ENCODE results near the gene OR14I1. TPM values are rescaled to one million over a fixed set of nuclear protein-coding genes. Genes with fewer than 3 reads are reported as not detected.
"Not testable (repeated sequence)": the region's sequence is repeated elsewhere in the genome, so short reads cannot be mapped to it uniquely, and the experiment has no call there.

Gene OR14I1
- total RNA-seq, 3 donors from 2014 or later (not counting 1 experiment from before 2014, with no cell fraction given), result not detected

DNA sequence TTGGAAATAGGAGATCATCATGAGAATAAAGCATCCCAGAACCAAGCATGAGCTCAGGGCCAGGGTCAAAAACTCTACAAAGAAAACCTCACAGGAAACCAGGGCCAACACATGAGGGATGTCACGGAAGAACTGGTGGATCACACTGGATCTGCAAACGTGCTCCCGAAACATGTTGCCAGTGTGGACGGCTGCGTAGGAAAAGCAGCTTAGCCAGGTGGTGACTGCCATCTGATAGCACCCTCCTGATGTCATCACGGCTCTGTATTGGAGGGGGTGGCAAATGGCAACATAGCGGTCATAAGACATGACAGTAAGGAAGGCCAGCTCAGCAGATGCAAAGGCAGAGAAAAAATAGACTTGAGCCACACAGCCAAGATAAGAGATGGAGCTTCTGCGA lies 20.9 kb downstream of the OR14I1 start:
- 87% methylated on average over 8 of the region's 8 CpGs for WGBS (ENCODE audit: insufficient coverage)
- TF ChIP-seq, protein P1, sequence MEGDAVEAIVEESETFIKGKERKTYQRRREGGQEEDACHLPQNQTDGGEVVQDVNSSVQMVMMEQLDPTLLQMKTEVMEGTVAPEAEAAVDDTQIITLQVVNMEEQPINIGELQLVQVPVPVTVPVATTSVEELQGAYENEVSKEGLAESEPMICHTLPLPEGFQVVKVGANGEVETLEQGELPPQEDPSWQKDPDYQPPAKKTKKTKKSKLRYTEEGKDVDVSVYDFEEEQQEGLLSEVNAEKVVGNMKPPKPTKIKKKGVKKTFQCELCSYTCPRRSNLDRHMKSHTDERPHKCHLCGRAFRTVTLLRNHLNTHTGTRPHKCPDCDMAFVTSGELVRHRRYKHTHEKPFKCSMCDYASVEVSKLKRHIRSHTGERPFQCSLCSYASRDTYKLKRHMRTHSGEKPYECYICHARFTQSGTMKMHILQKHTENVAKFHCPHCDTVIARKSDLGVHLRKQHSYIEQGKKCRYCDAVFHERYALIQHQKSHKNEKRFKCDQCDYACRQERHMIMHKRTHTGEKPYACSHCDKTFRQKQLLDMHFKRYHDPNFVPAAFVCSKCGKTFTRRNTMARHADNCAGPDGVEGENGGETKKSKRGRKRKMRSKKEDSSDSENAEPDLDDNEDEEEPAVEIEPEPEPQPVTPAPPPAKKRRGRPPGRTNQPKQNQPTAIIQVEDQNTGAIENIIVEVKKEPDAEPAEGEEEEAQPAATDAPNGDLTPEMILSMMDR (IDR thresholded peaks at IDR 0.05), result no peak

DNA sequence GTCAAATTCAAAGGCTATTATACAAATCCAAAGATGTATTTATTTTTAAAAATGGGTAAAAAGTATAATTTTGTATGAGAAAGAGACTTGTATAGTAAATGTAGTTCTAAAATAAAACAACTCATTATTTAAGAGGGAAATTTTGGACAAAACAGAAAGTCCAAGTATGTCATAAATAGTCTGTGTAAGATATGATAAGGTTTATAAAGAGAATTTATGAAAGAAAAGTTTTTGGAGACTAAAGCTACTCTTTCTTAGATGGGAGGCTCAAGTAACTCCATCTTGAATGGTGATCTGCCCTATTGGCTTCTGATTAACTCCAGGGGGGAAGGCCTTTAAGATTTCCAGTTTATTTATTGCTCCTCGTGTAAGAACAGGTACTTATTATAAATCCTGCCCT lies 32.6 kb downstream of the OR14I1 start:
- no peaks in the 10 kb centered on the region for H3K36me3 Mint-ChIP-seq
- no peaks in the 10 kb centered on the region for H3K27me3 ChIP-seq (ENCODE audit: control insufficient read depth, insufficient read depth, low read length)
- no peaks in the 10 kb centered on the region for H3K9me3 Mint-ChIP-seq
- no peaks in the 10 kb centered on the region for H3K9me3 ChIP-seq (ENCODE audit: control insufficient read depth, insufficient read depth, low read length)
- no peak overlapping the region for H3K27ac ChIP-seq (ENCODE audit: low read length)
- no CpG with 5 or more reads among the region's 1 CpG for WGBS (ENCODE audit: insufficient coverage)
- H3K4me1 ChIP-seq (ENCODE audit: control insufficient read depth, insufficient read depth, low read length), result no peaks in the 10 kb centered on the region
- no peak overlapping the region for H3K27ac Mint-ChIP-seq
- H3K4me3 Mint-ChIP-seq, result no peak overlapping the region
- no peak for ATAC-seq
- intact Hi-C loops (cut with micrococcal nuclease), result no loop called here
- TF ChIP-seq, protein P1 (IDR thresholded peaks at IDR 0.05), result no peak
- DNase-seq, result no peak
- H3K27me3 Mint-ChIP-seq (ENCODE audit: low read depth in 2 of 2), result peaks cover 0 to 4% of the 10 kb centered on the region in 2 donors
- H3K4me3 ChIP-seq (ENCODE audit: low read length), result no peak overlapping the region
- H3K4me1 Mint-ChIP-seq, result no peaks in the 10 kb centered on the region
- no peaks in the 10 kb centered on the region for H3K36me3 ChIP-seq (ENCODE audit: control insufficient read depth, insufficient read depth, low read length)

More for the DNA sequence above, 20.9 kb downstream of the OR14I1 start:
- Histone ChIP-seq H3K4me3 (ENCODE audit: low read length) (no peak overlapping the region), H3K4me1 (ENCODE audit: control insufficient read depth, insufficient read depth, low read length) (no peaks in the 10 kb centered on the region), H3K36me3 (ENCODE audit: control insufficient read depth, insufficient read depth, low read length) (no peaks in the 10 kb centered on the region), H3K9me3 (ENCODE audit: control insufficient read depth, insufficient read depth, low read length) (no peaks in the 10 kb centered on the region), H3K27me3 (ENCODE audit: control insufficient read depth, insufficient read depth, low read length) (no peaks in the 10 kb centered on the region), H3K27ac (ENCODE audit: low read length) (no peak overlapping the region)
- no peak overlapping the region for H3K27ac Mint-ChIP-seq
- DNase-seq, result no peak
- no peaks in the 10 kb centered on the region for H3K36me3 Mint-ChIP-seq
- intact Hi-C loops (cut with micrococcal nuclease), result no loop called here
- no peaks in the 10 kb centered on the region for H3K9me3 Mint-ChIP-seq
- H3K4me1 Mint-ChIP-seq, result no peaks in the 10 kb centered on the region
- no peak for ATAC-seq
- H3K4me3 Mint-ChIP-seq, result no peak overlapping the region
- peaks cover 0 to 3% of the 10 kb centered on the region in 2 donors for H3K27me3 Mint-ChIP-seq (ENCODE audit: low read depth in 2 of 2)

DNA sequence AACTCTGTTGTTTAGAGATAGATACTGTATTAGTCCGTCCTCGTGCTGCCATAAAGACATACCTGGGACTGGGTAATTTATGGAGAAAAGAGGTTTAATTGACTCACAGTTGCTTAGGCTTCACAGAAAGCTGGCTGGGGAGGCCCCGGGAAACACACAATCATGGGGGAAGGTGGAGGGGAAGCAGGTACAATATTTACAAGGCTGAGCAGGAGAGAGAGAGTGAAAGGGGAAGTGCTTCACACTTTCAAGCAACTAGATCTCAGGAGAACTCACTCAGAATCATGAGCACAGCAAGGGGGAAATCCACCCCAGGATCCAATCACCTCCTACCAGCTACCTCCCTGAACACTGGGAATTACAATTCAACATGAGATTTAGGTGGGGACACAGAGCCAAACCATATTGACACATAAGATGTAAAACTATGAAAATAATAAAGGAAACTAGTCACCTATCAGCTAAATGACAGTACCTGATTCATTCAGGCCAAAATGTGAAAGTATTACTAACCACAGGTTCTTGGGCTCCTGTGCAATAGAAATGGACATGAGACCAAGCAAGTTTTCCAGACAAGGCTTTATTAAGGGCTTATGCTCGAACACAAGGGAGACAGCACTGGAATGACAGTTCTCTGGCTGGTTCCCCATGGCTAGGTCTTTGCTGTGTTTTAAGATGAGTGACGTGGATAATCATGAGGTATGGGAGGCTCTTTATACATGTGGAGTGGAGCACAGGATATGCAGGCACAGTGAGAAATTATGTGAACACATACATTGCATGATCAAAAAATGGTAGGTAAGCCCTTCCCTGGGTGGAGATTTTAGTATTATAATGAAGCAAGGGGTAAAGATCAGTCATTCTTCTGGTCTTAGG lies 38.9 kb downstream of the OR14I1 start:
- H3K36me3 Mint-ChIP-seq; H3K9me3 Mint-ChIP-seq; ATAC-seq; H3K27me3 Mint-ChIP-seq (ENCODE audit: low read depth in 2 of 2); H3K4me1 ChIP-seq (ENCODE audit: control insufficient read depth, insufficient read depth, low read length); intact Hi-C loops (cut with micrococcal nuclease); H3K27me3 ChIP-seq (ENCODE audit: control insufficient read depth, insufficient read depth, low read length); H3K4me1 Mint-ChIP-seq; H3K27ac Mint-ChIP-seq; H3K4me3 ChIP-seq (ENCODE audit: low read length); H3K36me3 ChIP-seq (ENCODE audit: control insufficient read depth, insufficient read depth, low read length); DNase-seq; H3K9me3 ChIP-seq (ENCODE audit: control insufficient read depth, insufficient read depth, low read length); H3K4me3 Mint-ChIP-seq: not testable (repeated sequence)
- WGBS (ENCODE audit: insufficient coverage), result 48% methylated on average over 5 of the region's 5 CpGs
- peak overlapping the region; percentile 50 for H3K27ac ChIP-seq (ENCODE audit: low read length)

DNA sequence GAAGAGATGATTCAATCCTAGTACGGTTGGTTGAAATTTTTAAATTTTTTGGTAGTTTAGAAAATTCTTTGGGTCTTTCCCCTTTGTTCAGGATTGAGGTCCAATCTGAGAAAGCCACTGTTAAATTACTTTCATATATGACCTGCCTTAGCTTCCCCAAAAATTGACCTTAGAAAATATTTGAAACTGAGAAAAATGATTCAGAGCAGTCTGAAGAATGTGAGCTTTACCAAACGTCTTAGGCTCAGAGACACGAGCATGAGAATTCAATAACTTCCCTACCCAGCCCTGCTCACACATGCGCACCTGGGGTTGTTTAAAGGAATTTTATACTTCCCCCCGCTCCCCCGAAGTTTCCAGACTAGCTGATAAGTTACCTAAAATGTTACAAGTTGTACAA lies 45.8 kb downstream of the OR14I1 start:
- H3K36me3 ChIP-seq (ENCODE audit: control insufficient read depth, insufficient read depth, low read length); intact Hi-C loops (cut with micrococcal nuclease); H3K36me3 Mint-ChIP-seq; H3K4me1 Mint-ChIP-seq; ATAC-seq; H3K27ac Mint-ChIP-seq; H3K4me3 ChIP-seq (ENCODE audit: low read length); H3K27ac ChIP-seq (ENCODE audit: low read length); H3K9me3 ChIP-seq (ENCODE audit: control insufficient read depth, insufficient read depth, low read length); H3K9me3 Mint-ChIP-seq; H3K27me3 ChIP-seq (ENCODE audit: control insufficient read depth, insufficient read depth, low read length); DNase-seq; H3K4me3 Mint-ChIP-seq; H3K27me3 Mint-ChIP-seq (ENCODE audit: low read depth in 2 of 2); H3K4me1 ChIP-seq (ENCODE audit: control insufficient read depth, insufficient read depth, low read length): not testable (repeated sequence)
- WGBS (ENCODE audit: insufficient coverage), result no CpG with 5 or more reads among the region's 6 CpGs

DNA sequence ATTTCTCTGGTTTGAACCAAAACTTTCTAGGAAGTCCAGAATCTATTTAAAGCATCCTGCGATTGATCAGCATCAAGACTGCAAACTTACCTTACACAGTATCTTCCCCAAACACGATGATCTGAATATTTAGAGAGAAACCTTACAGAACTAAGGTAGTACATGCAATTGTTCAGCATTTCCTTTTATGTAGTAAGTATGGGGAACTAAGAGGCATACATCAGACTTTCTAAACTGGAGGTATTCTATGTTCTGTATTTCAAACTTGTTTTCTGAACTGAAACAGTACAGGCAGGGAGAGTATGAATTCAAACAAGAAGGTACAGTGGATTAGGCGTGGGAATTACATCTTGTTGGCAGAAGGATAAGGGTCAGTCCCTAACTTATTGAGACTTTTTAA lies 47.2 kb downstream of the OR14I1 start, which contains the start of gene OR2T27:
Gene OR2T27 (minus strand): TSS at position 175 of the 400 bp plus-strand sequence. CDS start 4,644 bp downstream, outside the sequence.
- no CpG with 5 or more reads among the region's 3 CpGs for WGBS (ENCODE audit: insufficient coverage)
- H3K27me3 ChIP-seq (ENCODE audit: control insufficient read depth, insufficient read depth, low read length); H3K36me3 Mint-ChIP-seq; H3K4me1 Mint-ChIP-seq; H3K4me3 ChIP-seq (ENCODE audit: low read length); H3K4me3 Mint-ChIP-seq; ATAC-seq; H3K27ac Mint-ChIP-seq; intact Hi-C loops (cut with micrococcal nuclease); H3K9me3 Mint-ChIP-seq; H3K36me3 ChIP-seq (ENCODE audit: control insufficient read depth, insufficient read depth, low read length); H3K4me1 ChIP-seq (ENCODE audit: control insufficient read depth, insufficient read depth, low read length); H3K27me3 Mint-ChIP-seq (ENCODE audit: low read depth in 2 of 2); H3K27ac ChIP-seq (ENCODE audit: low read length); H3K9me3 ChIP-seq (ENCODE audit: control insufficient read depth, insufficient read depth, low read length); DNase-seq: not testable (repeated sequence)

All from natural killer cell (primary cell).